NCI-H2029 treated with DMSO at 0.1 percent for 48 hours (cell line): ENCODE data around the gene ARMC2.
"Not testable (repeated sequence)": the region's sequence is repeated elsewhere in the genome, so short reads cannot be mapped to it uniquely, and the experiment has no call there.

ENCODE experiments used
- DNase-seq: peaks from one replicate; lab custom pipeline; 2025; lab: John Stamatoyannopoulos, UW

The ARMC2 gene

DNA sequence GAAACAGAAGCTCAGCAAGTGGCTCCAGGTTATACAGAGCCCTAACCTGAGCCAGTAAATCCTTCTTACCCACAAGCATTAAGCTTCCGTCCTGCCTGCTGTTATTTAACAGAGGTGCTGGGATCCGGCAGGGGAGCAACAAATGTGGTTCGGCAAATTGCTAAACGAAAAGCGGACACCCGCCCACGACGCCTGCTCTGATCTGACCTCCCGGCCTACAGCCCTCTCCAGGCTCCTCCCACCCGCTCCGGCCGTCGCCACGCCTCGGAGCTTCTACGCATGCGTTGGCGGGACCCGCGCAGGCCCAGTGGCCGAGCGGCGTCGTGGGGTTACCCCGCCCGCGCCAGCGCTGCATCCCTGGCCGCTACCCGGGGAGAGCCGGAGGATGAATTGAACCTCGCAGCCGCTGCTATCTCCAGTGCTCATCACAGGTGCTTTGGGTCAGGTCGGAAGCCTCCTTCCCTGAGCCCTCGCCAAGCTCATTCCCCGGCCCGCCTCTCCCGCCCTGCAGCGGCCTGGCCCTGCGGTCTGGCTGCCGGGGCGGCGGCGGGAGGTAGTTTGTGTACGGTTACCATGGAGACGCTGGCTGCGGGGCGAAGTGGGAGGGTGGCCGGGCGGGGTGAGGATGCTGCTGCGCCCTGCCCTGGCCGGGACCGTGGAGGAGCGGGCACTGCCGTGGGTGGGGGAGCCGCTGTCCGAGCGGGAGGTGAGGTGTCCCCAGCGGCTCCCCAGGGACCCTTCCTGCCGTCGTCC is at the start of gene ARMC2:
ARMC2 (plus strand) TSS at position 307 of the 753 bp plus-strand sequence. CDS start 5,846 bp downstream, outside the sequence.
- peak; percentile 79 for DNase-seq

- DNase-seq: no peak
These were observed 49.4 kb upstream of the ARMC2 start for GRCh38 chr6:108798670-108799353.

GRCh38 chr6:108799354-108799717 is 48.9 kb upstream of the ARMC2 start:
- no peak for DNase-seq

DNA sequence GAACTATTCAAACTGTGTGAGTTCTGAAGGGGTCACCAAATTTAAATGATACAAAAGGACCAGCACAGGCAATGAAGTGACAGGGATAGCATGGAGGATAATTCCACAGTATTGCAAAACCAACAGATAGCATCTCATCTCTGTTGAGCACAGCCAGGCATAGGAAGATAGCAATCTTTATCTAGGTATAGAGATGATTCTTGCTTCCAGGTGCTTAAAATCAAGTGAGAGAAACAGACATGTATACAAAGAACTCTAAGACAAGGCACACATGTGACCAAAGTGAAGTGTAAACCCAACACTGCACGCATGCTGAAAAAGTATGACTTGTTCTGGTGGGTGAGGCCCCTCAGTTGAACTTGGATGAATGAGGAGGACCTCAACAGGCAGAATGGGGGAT is 48.4 kb upstream of the ARMC2 start:
- DNase-seq: no peak

DNA sequence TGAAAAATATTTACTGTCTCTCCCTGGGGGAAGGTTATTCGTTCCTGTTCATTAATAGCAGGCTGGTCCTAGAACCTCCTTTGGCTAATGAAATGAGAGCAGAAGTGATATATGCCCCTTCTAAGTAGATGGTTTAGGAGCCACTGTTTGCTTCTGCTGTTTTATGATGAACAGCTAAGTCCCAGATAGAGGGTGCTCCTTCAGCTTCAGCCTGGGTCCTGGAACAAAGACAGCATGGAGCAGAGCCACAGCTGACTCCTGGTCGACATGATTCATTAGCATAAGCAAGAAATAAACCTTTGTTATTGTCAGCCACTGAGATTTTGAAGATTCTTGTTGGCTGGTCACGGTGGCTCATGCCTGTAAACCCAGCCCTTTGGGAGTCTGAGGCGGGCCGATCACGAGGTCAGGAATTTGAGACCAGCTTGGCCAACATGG is 47.8 kb upstream of the ARMC2 start:
- DNase-seq: no peak

- DNase-seq: peak; percentile 34
These were observed 46.9 kb upstream of the ARMC2 start for GRCh38 chr6:108801366-108801765.

DNA sequence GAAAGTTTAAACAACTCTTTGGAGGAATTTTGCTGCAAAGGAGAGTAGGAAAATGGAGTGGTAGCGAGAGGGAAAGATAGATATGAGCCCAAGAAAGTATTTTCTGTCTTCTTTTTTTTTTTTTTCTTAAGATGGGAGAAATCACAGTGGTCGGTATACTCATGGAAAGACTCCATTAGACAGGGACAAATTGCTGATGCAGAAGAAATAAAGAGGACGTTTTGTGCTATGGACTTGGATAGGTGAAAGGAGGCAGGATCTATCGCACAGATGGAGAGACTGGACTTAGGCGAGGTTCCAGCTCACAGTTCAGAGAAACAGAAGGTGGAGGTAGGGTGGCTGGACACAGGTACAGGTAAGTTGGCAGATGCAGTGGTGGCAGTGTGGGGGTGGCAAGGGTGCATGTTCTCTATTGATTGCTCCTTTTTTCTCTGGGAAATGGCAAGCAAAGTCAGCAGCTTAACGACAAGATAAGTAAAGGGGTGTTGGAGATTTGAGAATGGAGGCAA is 44.2 kb upstream of the ARMC2 start:
- DNase-seq: no peak

DNA sequence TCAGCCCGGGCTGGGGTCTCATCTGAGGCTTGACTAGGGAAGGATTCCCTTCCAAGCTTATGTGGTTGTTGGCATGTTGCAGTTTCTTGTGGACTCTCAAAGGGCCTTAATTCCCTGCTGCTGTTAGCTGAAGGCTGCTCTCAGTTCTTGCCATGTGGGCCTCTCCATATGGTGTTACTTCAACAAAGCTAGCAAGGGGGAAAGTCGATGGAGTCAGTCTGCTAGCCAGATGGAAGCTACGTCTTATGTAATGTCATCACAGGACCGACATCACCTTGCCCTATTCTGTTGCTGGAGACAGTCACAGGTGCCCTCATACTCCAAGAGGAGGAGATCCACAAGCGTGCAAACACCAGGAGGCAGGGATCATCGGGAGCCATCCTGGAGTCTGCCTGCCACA is 43.3 kb upstream of the ARMC2 start:
- no peak for DNase-seq

DNA sequence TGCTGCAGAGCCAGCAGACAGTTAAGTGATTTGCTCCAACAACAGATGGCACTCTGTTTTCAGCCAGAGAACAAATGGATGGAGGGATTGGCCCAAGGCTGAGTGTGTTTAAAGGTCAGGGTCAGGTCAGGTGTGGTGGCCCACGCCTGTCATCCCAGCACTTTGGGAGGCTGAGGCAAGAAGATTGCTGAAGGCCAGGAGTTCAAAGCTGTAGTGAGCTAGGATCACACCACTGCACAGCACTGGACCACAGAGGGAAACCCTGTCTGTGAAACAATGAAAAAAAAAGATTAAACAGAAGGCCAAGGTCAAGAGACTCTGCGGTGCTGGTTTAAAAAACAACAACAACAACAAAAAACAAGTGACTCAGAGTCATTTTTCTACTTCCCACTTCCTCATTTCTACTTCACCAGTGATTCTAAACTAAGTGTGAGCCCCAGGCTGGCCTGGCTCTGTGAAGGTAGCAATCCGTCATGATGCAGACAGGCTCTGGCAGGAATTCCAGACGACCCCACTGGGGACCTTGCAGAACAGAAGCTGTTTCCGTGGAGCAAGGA is 42.5 kb upstream of the ARMC2 start:
- no peak for DNase-seq

GRCh38 chr6:108806171-108806570 is 42.1 kb upstream of the ARMC2 start:
- no peak for DNase-seq

DNA sequence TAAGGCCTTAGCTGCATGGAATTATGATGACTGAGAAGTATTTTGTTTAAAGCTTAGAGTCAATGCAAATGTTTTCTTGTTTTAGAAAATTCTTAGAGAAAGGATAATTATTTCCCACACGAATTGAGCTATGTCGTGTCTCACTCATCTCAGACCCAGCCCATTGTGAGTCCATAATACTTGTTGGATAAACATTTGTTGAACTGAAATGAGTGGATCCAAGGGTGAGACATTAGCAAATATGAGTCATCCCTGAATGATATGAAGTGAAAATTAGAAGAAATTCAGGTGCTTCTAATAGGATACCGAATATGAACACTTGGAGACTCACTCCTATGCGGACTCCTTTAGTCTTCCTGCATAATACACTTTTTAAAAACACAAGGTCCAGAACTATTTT is 41.6 kb upstream of the ARMC2 start:
- no peak for DNase-seq

- no peak for DNase-seq
These were observed 40.3 kb upstream of the ARMC2 start for GRCh38 chr6:108807928-108808327.

DNA sequence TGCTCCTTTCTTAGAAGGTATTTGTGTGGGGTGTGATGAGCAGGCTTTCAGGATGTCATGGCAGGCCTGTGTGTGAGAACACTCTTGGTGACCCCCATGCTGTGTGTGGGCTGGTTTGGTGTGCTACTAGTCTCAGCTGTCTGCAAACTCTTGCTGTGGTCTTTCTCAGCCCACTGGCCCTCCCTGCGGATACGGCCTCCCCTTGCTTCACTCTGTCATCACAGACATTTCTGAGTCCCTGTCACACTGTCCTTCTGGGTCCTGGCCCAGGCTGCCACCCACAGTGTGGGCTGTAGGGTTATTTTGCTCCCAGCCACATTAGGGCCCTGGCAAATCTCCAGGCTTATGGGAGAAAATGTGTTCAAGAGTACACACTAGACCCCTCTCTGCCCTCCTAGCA is 39.0 kb upstream of the ARMC2 start:
- DNase-seq: no peak

GRCh38 chr6:108810057-108810643 is 38.1 kb upstream of the ARMC2 start:
- DNase-seq: no peak

- DNase-seq: no peak
These were observed 36.7 kb upstream of the ARMC2 start for GRCh38 chr6:108811490-108811889.

GRCh38 chr6:108813218-108813617 is 35.0 kb upstream of the ARMC2 start:
- not testable (repeated sequence) for DNase-seq

DNA sequence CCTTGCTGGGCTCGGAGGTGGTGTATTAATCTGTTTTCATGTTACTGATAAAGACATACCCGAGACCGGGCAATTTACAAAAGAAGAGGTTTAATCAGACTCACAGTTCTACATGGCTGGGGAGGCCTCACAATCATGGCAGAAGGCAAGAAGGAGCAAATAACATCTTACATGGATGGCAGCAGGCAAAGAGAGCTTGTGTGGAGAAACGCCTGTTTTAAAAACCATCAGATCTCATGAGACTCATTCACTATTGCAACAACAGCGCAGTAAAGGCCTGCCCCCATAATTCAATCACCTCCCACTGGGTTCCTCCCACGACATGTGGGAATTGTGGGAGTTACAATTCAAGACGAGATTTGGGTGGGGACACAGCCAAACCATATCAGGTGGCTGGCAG is 30.9 kb upstream of the ARMC2 start:
- DNase-seq: not testable (repeated sequence)

DNA sequence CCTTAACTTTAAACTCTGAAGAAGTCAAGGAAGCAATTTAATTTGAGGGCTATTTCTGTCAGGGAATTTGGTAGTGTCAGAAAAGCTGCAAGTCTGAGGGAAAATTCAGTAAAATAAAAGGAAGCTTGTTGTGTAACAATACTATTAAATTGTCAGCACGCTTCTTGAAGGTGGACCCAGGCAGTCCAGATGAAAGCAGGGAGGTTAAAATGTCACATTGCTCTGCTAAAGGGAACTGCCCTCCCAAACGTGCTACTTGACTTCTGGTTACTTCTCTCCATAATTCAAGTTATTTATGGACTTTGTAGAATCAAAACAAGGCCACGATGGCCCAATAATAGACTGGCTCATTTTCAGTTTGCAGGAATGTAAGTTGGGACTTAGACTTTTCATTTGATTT is 28.2 kb upstream of the ARMC2 start:
- DNase-seq: no peak

DNA sequence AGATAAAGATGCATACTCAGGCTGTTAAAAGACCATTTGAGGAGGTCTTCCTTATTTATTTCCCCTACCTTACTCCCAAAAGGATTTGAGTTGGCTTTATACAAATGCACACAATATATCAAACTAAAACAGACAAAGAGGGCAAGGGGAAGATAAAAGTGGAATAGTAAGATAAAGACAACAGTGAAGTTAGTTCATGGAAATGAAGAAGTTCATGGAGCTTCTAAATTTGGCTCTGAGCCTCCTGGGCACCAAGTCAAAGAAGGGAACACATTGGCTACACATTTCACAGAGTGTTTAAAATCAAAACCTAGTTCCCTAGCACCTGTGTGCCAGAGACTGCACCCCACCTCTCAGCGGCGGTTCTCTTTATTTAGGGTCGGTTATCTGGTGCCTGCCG is 25.8 kb upstream of the ARMC2 start:
- no peak for DNase-seq

DNA sequence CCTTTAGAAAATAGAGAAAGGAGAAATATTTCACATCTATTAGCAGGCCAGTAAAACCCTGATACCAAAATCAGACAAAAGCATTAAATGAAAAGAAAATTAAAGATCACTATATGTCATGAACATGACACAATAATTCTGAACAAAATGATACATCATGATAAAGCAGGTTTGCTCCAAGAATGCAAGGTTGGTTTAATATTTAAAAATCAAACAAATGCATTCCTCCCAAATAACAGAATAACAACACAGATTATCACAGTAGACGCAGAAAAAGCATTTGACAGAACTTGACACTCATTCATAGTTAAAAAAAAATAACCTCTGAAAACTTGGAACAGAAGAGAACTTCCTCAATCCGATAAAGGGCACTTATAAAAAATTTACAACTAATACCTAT is 22.9 kb upstream of the ARMC2 start:
- no peak for DNase-seq

- no peak for DNase-seq
These were observed 17.1 kb upstream of the ARMC2 start for GRCh38 chr6:108831104-108831503.

DNA sequence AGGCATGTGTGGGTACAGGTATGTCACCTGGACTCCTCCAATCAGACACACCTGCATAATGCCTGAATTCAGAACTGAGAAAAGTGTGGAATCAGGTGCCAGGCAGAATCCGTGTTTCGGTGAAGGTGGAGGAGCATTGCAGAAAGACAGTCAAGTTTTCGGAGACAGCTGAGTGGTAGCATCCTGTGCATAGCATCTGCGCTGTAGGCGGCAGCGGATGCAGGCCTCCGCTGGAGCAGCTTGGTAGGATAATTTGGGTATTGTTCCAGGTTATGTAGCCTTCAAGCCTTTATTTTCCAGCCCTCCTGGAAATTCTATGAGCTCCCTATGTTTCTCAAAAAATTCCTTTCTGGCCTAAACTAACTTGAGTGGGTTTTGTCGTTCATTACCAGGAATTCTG is 15.5 kb upstream of the ARMC2 start:
- no peak for DNase-seq
